Medulla oblongata (tissue), 1 donor: ENCODE data around the gene ITPR2.

Source experiments
- DNase-seq: peaks from one replicate; pipeline ENCODE4 v3.0.0-alpha.2; 2015; ENCODE audit errors: extremely low spot score

The ITPR2 gene

DNA sequence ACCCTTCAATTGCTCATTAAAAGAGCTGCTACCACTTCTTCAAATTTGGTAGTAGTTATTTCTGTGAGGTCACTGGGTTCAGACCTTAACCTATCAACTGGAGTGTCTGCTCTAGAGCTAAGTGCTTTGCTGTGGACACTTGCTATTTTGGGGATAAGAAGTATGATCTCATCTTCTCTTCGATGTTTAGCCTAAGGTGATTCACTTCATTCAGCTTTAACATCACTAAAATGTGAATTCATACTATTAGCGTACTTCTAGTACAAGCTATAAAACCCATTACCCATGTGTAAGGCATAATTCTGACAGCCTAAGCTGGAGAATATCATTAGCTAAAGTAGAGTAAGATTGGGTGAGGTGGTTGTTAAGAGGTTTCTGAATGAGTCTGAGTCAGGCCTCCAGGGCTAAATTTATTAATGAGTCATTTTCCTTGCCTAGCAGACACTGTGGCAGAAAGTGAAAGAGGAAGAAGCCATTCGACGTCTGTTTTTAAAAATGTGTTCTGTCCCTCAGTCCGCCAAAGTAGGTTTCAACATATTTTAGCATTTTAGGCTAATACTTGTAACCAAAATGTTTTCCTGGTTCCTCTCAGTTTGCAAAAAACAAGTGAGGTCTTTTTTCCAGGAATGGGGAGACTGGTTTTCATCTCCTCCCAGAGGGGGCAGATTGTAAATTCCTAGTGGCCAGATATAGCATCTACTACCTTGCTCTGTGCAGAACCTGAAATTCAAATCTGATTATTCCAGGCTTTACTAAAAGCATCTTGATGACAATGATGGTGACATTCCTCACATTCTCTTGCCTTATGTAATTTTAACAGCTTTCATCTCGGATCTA, 534.0 kb downstream of the ITPR2 start:
- DNase-seq, result peak; percentile 81

DNA sequence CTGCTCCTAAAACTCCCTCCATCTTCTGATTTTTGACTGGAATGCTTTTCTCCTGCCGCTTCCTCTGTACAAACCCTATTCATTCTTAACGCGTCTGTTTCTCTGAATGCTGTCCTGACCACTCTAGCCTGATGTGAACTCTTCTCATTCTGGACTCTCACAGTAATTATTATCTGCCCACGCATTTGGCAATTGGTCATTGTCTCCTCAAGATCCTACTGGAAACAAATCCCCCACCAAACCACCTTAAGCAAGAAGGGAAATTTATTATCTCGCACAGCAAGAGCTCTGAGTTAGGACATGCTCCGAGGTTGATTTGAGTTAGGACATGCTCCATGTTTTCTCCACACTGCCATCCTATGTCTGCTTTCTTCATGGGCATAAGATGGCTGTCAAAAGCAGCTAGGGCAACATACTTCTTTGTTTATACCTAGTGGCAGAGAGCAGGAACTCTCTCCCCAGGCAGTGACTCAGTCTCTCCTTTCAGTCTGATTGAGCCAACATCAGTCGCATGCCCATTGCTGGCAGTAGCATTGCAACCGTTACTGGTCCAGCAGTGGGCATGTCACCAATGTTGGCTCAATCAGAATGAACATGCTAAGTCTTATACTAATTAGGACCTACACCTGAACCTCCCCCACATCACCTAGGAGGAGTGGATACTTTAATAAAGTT, 535.5 kb downstream of the ITPR2 start:
- no peak for DNase-seq

DNA sequence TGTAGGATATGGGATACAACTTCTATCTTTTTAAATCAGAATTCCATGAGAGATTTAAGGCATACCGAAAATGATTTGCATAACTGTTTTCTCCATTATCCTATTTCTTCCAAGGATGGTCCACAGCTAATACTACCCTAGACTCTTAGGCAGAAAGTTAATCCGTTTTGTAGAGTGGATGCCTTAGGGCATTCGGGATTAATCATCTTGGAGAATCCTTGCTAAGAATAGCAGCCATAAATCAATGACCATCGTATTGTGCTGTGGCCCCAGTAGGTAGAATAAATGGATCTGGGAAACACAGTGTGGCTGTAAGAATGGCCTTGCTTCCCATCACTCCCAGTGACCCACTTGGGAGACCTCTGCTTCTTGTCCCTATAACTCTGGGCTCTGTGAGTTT, 538.0 kb downstream of the ITPR2 start:
- DNase-seq, result no peak

DNA sequence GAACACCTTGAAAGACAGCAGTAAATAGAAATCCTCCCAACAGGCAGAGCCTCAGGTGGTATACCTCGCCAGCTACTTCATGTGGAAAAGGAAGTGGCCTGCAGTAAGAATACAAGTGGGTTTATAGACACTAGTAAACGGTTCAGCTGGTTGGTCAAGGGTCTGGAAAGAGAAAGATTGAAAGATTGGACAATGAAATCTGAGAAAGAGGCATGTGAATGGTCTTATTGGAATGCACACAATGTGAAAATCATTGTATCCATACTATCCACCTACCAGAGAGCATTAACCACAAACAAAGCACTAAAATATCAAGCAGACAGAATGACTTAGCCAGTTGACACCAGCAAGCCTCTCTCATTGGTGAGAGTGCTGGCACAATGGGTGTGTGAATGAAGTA, 539.4 kb downstream of the ITPR2 start:
- no peak for DNase-seq

DNA sequence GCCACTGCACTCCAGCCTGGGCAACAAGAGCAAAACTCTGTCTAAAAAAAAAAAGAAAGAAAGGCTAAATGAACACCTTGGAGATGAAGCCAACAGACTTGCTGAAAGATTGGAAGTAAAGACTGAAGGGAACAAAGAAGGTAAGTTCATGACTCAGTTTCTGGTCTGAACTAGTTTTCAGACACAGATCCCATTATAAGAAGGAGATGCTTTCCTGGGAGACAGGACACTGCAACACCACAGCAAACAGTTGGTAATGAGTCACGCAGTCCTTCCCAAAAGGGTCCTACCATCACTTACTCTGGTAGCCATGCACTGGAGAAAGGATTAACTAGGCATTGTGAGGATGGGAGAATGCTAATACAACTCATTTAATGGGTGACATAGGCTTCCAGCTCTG, 540.4 kb downstream of the ITPR2 start:
- DNase-seq, result no peak

DNA sequence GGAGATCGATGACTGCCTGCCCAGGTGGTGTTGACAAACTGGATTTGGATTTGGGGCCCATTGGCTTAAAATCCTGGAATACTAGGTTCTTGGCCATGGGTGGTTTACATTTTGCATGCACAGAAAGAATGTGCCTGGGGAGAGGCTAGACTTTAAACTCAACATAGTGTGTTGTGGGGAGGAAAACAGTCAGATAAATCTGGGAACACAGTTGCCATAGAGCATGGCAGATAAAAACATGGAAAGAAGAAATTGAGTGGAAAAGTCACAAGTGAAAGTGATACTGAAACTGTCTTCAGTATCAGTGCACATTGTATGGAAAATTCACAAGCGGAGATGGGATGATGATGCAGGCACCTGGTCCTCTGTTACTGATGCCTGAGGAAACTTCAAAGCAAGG, 542.4 kb downstream of the ITPR2 start:
- DNase-seq, result no peak

DNA sequence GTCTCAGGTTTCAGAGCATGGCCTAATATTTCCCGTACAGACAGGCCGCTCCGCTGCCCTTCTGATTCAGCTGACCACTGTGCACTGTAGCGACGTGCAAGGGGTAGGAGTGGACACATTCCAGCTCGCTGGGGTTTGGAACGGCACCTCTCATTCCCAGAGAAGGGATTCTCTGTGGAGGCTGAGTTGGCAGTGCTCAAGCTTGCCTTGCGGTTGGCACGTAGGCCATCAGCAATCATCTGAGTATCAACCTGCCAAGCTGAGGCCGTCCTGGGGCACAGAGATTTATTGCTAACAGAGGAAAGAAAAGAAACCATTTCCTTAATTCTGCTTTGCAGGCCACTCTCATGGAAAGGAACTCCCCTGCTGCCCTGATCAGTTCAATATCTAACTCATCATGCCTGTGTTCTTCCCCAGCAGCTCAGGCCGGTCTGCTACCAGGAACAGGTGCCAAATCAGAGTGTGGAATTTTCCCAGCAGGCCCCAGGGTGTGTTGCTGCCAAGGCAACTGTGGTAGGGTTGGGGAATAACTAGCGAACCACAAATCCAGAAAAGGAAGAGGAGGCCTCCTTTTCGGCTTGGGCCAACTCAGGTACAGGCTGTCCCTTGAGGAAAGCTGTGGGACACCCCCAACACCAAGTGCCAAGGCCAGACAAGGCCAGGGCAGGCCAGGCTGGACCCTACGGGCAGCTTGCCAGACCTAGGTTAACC, 545.2 kb downstream of the ITPR2 start:
- no peak for DNase-seq
